Neural cell (in vitro differentiated cells): ENCODE data around the gene STXBP2.
A peak's percentile ranks its signal among the peaks of the same experiment; 100 is the strongest.

Source experiments
- CTCF ChIP-seq: fragments of 450-650 bp; IDR thresholded peaks from 2 replicates; pipeline ENCODE4 v1.5.1; 2014; ENCODE audit warnings: antibody characterized with exemption, mild to moderate bottlenecking, moderate library complexity; ENCODE audit not compliant: poor library complexity, severe bottlenecking
- EP300 ChIP-seq: fragments of 450-650 bp; conservative IDR thresholded peaks from 2 replicates; pipeline ENCODE4 v1.6.1; 2014; ENCODE audit warnings: antibody characterized with exemption, mild to moderate bottlenecking, moderate library complexity; ENCODE audit not compliant: poor library complexity, severe bottlenecking
- EZH2 ChIP-seq: fragments of 200-600, 300-800 bp; shearing (Covaris generic), sonication (generic); IDR thresholded peaks from 2 replicates; pipeline ENCODE4 v1.6.1; 2014; ENCODE audit warnings: antibody characterized with exemption, low read length, borderline replicate concordance, mild to moderate bottlenecking; ENCODE audit not compliant: insufficient read depth, poor library complexity, severe bottlenecking
- MXI1 ChIP-seq: fragments of 450-650 bp; conservative IDR thresholded peaks from 2 replicates; pipeline ENCODE4 v1.6.1; 2014; ENCODE audit warnings: antibody characterized with exemption, mild to moderate bottlenecking; ENCODE audit not compliant: poor library complexity, severe bottlenecking
- POLR2AphosphoS5 ChIP-seq: IDR thresholded peaks from 2 replicates; pipeline ENCODE4 v1.6.1; 2012
- RAD21 ChIP-seq: fragments of 450-650 bp; conservative IDR thresholded peaks from 2 replicates; pipeline ENCODE4 v1.6.1; 2014; ENCODE audit warnings: antibody characterized with exemption, mild to moderate bottlenecking, moderate library complexity
- REST ChIP-seq: IDR thresholded peaks from 2 replicates; pipeline ENCODE4 v1.6.1; 2012; ENCODE audit warnings: borderline replicate concordance
- SMC3 ChIP-seq: fragments of 450-650 bp; conservative IDR thresholded peaks from 2 replicates; pipeline ENCODE4 v1.6.1; 2014; ENCODE audit warnings: antibody characterized with exemption, mild to moderate bottlenecking, moderate library complexity; ENCODE audit not compliant: poor library complexity
- TAF1 ChIP-seq: IDR thresholded peaks from 2 replicates; pipeline ENCODE4 v1.6.1; 2012; ENCODE audit warnings: low read depth

- TF ChIP-seq CTCF (no peak), POLR2AphosphoS5 (peak; percentile 7), REST (no peak), MXI1 (peak; percentile 33), EZH2 (no peak), SMC3 (peak; percentile 13), EP300 (no peak), RAD21 (no peak), TAF1 (no peak)
Measured at GRCh38 chr19:7596211-7596937, 40.5 kb upstream of the STXBP2 start.
